Measurements from ENCODE around the gene ZBTB9.
A peak's percentile ranks its signal among the peaks of the same experiment; 100 is the strongest.

Gene ZBTB9, protein sequence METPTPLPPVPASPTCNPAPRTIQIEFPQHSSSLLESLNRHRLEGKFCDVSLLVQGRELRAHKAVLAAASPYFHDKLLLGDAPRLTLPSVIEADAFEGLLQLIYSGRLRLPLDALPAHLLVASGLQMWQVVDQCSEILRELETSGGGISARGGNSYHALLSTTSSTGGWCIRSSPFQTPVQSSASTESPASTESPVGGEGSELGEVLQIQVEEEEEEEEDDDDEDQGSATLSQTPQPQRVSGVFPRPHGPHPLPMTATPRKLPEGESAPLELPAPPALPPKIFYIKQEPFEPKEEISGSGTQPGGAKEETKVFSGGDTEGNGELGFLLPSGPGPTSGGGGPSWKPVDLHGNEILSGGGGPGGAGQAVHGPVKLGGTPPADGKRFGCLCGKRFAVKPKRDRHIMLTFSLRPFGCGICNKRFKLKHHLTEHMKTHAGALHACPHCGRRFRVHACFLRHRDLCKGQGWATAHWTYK

DNA sequence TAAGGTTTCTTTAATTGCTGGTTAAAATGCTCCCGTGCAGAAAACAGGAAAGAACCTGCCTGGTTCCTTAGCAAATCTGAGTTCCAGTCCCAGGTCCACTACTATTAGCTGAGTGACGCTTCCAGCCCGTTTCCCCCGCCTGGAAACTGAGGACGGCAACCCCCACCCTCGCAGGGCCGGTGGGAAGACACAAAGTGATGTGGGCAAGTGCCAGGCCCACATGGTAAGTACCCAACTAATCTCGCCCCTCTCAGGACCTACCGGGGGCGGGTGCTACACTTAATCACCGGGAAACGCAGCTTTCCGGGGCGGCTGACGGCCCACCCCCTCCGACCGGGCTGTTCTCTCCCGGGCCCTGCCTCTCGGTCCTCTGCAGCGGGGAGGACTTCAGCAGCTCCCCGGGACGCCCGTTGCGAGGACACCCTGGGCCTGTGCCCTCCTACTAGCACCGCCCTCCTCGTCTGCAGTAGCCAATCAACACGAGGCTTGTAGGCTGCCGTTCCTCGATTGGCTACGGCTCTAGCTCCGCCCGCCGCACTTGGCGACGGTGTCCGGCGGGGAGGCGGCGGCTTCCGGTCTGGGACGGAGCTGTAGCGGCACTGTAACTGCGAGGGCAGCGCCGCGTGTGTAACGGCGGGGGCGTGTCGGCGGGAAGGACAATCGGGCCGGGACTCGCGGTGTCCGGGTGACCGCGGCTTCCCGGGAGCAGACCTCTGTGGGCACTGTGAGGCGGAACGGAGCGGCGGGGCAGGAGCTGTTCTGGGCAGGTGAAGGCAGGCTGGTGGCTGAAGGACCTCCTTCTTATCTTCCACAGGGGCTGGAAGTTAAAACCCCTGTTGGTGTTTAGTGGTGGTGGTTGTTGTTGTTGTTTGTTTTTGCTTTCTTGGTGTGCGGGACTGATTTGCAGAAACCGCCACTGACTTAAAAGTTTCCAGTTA lies at the start of gene ZBTB9:
Gene ZBTB9 (plus strand): TSS at position 568 of the 938 bp plus-strand sequence. CDS start 525 bp downstream, outside the sequence.
- peak; percentile 95 for DNase-seq (ENCODE audit: low read depth)

DNA sequence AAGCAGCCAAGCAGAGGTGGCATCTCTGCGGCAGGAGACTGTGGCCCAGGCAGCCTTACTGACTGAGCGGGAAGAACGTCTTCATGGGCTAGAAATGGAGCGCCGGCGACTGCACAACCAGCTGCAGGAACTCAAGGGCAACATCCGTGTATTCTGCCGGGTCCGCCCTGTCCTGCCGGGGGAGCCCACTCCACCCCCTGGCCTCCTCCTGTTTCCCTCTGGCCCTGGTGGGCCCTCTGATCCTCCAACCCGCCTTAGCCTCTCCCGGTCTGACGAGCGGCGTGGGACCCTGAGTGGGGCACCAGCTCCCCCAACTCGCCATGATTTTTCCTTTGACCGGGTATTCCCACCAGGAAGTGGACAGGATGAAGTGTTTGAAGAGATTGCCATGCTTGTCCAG lies 49.5 kb upstream of the ZBTB9 start:
- no peak for DNase-seq (ENCODE audit: low read depth)

DNA sequence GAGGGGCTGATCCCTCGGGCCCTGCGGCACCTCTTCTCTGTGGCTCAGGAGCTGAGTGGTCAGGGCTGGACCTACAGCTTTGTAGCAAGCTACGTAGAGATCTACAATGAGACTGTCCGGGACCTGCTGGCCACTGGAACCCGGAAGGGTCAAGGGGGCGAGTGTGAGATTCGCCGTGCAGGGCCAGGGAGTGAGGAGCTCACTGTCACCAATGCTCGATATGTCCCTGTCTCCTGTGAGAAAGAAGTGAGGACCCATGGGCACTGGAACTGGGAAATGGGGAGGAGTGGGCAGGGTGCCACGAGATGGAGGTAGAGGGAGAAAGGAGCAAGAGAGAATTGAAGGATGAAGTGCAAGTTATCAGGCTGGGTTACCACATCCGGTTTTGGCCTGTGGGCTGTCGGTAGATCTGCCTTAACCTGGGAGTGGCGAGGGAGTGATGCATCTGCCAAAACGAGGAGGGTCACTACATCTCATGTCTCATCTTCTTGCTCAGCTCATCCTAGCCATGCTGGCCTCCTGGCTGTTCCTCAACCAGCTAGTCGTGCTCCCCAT lies 48.9 kb upstream of the ZBTB9 start:
- no peak for DNase-seq (ENCODE audit: low read depth)

DNA sequence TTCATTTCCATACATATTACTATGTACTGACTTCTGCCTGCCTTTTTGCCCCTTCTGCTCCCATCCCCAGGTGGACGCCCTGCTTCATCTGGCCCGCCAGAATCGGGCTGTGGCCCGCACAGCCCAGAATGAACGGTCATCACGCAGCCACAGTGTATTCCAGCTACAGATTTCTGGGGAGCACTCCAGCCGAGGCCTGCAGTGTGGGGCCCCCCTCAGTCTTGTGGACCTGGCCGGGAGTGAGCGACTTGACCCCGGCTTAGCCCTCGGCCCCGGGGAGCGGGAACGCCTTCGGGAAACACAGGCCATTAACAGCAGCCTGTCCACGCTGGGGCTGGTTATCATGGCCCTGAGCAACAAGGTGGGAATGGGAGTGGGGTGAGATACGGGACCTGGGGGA lies 48.2 kb upstream of the ZBTB9 start:
- DNase-seq (ENCODE audit: low read depth) = no peak

DNA sequence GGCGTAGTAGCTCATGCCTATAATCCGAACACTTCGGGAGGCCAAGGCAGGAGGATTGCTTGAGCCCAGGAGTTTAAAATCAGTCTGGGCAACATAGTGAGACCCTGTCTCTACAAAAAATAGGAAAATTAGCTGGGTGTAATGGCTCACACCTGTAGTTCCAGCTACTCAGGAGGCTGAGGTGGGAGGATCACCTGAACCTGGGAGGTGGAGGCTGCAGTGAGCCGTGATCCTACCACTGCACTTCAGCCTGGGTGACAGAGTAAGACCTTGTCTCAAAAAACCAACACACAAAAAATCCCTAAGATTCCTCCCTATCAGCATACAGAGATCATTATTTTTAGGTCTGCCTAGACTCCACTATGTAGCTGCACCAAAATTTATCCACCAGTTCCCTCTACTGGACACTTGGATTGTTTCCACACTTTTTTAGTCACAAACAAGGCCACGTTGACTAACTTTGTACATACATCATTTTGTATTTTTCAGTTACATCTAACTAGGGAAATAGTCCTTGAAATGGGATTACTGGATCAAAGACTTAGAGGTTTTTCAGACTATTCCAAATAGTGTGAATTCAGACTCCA lies 47.2 kb upstream of the ZBTB9 start:
- DNase-seq (ENCODE audit: low read depth) = peak; percentile 53

DNA sequence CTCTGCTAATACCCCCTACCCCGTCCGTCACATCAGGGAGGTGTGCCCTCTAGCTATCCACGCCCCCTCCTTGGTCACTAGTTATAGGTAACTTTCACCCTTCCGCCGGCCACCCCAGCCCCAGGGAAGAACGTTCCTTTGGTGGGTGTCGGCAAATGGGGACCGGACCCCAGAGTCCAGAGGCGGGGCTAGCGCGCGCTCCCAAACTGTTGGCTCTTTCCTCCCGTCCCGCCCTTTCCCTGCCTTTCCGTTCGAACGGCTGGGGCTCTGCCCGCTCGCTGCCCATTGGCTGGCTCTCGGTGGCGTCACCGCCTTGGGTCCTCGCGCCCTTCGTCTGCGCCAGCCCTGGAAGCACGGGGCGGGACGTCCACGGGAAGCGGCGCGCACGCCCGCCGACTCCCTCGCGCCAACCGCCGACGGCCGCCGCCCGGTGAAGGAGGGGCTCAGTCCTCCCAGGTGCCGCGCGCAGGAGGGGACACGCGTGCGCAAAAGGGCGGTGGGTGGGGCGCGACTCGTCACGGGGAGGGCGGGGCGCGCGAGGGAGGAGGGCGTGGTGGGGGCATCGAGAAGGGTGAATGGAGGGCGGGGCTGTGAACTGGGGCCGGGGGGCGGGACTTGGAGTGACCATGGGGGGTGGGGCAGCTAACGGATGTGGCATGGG lies 44.2 kb upstream of the ZBTB9 start:
- DNase-seq (ENCODE audit: low read depth) = peak; percentile 99

DNA sequence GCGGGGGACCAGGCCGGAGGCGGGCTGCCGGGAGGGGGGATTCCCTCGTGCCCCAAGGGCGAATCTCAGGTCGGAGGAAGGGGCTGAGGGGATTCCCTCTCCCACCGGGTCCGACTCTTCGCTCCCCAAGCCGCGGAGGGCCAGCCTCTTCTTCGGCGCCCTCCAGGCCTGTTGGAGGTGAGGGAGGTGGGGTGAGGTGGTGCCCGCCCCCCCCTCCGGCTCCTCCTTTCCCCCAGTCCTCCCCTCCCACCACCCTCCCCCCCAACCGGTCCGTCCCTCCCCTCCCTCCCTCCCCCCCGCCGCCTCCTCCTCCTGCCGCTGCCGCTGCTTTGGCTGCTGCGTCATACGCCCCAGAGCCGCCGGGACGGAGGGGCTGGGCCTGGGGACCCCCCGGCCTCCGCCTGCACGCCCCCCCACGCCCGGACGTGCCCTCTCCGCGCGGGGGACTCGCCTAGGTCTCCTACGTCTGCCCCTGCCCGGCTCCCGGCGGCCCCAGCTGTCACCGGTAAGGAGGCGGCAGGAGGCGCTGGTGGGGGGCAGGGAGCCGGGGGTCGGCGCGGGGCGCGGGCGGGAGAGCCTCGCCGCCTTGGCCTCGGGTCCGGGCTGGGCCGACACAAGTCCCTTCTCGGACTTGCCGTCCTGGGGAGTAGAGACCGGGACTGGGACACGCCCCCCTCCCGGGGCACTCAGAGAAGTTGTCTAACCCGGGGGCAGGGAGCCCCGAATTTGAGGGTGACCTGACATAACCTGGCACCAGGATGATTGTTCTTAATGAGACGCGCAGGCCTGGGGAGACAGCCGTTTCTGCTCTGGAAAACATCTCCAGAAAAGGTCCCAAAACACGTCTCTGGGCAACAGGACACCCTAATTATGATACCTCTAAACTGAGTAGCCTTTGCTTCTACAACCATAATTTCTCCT lies 43.4 kb upstream of the ZBTB9 start, which contains the start of gene PHF1:
Gene PHF1 (plus strand): TSS at position 304 of the 921 bp plus-strand sequence. CDS start 1,250 bp downstream, outside the sequence.
- peak; percentile 88 for DNase-seq (ENCODE audit: low read depth)

DNA sequence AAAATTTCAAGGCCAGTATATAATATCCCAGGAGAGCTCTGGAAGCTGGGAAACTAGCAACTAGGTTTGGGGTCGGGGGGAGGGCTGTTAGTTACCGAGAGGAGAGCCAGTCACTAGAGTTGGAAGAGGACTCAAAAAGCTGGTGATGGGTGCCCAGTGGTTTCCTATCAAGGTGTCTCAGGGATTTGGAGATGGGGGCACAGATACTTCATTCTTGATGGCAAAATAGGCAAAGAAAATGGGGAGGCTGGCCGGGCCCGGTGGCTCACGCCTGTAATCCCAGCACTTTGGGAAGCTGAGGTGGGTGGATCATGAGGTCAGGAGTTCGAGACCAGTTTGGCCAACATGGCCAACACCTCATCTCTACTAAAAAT lies 42.8 kb upstream of the ZBTB9 start:
- DNase-seq (ENCODE audit: low read depth) = no peak

DNA sequence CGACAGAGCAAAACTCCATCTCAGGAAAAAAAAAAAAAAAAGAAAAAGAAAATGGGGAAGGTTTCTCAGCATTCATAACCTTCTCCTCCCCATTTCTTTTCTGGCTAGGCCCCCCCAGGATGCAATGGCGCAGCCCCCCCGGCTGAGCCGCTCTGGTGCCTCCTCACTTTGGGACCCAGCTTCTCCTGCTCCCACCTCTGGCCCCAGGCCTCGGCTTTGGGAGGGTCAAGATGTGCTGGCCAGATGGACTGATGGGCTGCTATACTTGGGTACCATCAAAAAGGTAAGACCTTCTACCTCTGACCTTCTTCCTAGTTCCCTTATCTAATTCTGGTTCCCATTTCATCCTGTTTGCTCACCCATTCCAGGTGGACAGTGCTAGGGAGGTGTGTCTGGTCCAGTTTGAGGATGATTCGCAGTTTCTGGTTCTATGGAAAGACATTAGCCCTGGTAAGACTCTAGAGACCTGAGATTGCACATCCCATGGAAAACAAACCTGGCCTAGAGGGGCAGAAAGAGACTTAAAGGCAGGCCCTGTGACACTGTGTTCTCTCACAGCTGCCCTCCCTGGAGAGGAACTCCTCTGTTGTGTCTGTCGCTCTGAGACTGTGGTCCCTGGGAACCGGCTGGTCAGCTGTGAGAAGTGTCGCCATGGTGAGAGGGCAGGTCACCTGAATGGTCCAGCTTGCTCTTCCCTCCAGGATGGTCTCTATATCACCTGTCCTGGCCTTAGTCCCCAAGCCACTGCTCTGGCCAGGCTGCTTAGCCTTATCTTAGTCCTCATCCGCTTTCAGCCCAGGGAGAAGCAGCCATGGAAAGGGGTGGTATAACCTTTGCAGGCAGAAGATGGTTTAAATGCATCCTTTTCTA lies 42.0 kb upstream of the ZBTB9 start:
- no peak for DNase-seq (ENCODE audit: low read depth)

DNA sequence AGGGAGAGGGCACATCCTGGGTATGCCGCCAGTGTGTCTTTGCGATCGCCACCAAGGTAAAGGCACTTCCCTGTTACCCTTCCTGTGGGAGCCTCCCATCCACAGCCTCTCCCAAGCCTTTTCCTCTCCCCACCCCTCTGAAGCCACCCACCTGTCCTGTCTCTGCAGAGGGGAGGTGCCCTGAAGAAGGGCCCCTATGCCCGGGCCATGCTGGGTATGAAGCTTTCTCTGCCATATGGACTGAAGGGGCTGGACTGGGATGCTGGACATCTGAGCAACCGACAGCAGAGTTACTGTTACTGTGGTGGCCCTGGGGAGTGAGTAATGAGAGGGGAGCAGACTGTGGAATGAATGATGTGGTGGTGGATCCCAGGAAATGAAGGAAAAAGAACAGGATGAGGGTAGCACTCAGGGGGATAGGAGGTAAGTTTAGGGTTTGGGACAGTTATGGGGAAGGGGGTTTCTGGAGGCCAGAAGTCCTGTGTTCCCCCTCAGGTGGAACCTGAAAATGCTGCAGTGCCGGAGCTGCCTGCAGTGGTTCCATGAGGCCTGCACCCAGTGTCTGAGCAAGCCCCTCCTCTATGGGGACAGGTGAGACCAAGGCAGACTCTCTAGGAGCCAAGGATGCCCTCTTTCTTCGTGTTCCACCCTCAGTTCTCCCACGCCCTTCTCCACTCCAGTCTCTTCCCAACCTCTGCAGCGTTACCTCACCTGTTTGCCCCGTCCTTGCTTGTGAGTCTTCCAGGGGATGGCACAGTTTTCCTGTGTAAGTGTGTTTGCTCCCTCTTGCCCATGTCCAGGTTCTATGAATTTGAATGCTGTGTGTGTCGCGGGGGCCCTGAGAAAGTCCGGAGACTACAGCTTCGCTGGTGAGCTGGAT lies 40.9 kb upstream of the ZBTB9 start:
- no peak for DNase-seq (ENCODE audit: low read depth)

DNA sequence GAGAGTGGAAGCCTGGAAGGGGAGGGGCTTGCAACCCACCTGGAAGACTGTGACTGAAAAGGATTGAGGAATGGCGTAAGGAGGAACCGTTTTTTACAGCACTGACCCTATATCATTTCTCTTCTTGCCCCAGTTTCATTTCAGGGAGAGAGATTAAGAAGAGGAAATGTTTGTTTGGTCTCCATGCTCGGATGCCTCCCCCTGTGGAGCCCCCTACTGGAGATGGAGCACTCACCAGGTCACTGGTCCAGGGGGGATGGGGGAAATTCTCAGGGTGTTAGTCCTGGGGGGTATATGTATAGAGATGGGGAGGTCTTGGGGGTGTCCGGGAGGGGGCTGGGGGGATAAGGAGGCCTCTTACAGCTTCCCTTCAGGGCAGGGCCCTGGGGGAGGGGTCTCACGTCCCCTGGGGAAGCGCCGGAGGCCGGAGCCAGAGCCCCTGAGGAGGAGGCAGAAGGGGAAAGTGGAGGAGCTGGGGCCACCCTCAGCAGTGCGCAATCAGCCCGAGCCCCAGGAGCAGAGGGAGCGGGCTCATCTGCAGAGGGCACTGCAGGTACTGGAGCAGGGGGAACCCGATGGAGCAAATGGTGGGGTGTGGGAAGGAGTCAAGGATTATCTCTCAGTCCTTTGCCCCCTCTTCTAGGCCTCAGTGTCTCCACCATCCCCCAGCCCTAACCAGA lies 39.6 kb upstream of the ZBTB9 start:
- DNase-seq (ENCODE audit: low read depth) = no peak

DNA sequence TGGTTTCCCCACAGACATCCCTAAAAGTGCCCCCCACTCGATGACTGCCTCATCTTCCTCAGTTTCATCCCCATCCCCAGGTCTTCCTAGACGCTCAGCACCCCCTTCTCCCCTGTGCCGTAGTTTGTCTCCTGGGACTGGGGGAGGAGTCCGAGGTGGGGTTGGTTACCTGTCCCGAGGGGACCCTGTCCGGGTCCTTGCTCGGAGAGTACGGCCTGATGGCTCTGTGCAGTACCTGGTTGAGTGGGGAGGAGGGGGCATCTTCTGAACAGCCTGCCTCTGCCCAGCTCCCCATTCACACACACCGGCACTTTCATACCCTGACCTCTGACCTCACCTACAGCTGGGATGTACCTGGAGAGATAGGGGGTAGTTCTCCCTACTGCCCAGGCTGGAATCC lies 38.5 kb upstream of the ZBTB9 start:
- DNase-seq (ENCODE audit: low read depth) = no peak

DNA sequence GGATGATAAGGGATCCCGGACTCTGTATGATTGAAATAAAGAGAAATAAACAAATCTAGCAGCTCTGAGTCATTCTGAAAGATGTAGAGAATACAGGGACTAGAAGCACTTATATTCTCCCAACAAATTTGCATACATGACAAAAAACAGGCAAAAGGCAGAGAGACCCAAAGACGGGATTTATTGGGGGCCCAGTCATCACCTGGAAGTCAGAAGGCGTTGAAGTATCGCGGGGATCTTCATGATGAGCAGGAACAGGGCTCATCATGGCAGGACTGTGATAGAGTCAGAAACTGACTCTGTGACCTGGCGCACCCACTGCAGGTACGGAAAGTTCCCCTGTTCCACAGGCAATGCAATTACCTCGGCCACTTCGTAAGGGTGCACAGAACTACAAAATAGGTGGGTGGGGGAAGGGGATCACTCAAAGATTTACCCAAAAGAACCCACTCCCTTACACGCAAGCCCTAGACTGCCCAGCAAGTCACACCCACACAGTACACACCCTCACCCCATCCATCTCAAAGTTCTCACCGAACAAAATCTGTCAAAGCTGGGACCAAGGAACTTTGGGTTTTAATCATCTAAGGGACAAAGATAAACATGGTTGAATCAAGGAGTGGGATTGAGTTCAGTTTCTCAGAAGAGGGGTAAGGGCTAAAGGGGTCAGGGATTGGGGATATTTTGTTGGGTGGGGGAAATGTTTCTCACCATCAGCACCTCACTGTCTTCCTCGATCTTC lies 37.8 kb upstream of the ZBTB9 start:
- no peak for DNase-seq (ENCODE audit: low read depth)

DNA sequence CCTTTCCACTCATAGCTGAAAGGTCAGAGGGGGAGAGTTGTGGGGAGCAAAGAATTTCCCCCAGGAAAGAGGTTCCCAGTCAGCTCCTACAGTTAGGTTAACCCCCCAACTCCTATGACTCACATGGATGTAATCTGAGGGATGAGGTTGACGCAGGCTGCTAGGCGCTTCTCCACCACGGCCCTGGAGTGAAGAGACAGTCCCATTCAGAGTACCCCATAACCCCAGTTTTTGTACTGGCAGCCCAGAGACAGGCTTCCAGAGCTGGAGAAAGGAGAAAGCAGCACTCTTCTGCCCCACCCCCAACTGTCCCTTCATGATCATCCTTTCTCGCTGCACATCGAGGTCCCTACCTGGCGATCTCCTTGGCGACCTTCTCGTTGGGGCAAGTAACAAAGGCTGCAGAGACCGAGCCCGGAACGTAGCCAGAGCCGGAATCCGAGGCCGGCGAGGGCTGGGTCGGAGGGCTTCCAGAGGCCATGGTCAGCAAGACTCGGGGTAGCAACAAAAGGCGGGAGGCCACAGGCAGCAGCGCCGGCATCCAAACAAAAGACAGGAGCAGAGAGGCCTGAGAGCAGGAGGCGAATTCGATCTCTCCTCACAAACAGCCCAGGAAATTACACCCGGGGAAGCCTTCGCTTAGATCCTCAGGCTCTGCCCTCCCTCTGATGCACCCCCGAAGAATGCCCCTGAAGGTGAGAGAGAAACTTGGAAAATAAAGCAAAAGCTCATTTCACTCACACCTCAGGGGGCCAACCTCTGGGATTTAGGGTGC lies 37.1 kb upstream of the ZBTB9 start:
- peak; percentile 64 for DNase-seq (ENCODE audit: low read depth)

DNA sequence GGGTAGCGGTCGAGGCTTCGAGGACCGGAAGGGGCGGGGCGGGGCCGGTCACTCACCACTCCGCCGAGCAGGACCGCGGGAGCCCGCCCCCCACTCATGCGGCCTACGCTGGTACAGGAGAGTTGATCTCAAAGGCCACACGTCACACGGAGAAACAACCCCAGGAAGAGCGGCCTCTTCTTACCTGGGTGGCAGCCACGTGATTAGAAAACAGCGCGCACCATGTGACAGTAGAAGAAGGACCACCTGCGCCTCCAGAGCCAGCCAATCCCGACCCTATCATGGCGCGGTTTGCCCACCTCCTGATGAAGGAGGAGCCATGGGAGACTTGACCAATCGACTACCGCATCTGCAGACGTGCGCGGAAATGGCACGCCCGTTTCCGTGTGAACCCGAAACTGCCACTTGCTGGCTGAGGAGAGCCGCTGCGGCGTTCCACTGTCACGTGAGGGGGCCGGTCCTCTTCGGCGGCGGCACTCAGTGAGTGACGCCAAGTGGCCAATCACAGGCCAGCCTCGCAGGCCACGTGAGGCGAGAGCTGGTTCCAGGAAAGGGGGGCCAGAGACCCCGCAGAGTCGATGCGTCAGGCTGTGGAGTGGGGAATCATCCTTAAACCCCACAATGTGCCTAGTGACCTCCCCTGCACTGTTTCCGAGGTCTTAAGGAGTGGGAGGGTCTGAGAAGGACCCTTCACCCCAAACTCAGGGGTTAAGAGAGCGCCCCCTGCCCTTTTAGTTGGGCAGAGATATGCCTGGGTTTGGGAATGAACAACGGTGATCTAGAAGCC lies 36.3 kb upstream of the ZBTB9 start, which contains the start of gene CUTA:
Gene CUTA (minus strand): TSS at position 205 of the 787 bp plus-strand sequence. CDS start 107 bp downstream, at position 98.
- peak; percentile 100 for DNase-seq (ENCODE audit: low read depth)

Data from fibroblast of gingiva (primary cell).